Stimulated activated CD4-positive, alpha-beta T cell treated with anti-CD3 and anti-CD28 coated beads, TNF-alpha, amount 100 ng/mL, for 48 hours (primary cell): ENCODE measurements around the gene GRAMD1C.

Source experiments
- DNase-seq, 3 donors: peaks; one replicate each; pipeline ENCODE4 v3.0.0-alpha.2; 2020; ENCODE audit warnings: low read depth in 3 of 3

Gene GRAMD1C

DNA sequence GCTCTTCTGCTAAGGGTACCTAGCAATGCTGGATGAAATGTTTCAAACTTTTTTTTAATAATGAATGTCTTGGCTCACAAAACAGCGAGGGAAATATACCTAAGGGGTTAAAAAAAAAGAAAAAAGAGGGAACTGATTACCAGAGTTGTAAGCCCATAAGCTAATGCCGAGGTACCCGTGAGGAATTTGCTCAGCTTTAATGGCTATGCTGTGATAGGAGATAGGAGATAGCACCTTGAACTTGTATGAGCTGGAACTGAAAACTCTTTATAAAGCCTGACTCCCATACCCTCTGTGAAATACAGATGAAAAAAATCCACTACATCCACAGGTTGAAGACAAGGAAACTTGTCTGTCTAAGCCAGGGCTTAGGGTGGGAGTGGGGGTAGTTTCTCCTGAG, 13.9 kb downstream of the GRAMD1C start:
- DNase-seq: no peak

DNA sequence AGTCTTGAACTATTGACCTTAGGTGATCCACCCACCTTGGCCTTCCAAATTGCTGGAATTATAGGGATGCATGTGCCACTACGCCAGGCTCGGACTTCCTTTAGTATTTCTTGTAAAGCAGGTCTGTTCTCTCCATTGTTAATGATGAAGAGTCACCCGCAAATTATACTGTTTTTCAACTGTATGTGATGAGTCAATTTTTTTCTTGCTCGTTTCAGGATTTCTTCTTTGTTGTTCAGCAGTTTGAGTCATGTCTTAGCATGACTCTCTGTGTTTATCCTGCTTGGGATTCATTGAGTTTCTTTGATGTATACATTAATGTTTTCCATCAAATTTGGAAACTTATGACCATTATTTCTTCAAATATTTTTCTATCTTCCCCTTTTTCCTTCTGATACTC, 28.9 kb downstream of the GRAMD1C start:
- DNase-seq: no peak

DNA sequence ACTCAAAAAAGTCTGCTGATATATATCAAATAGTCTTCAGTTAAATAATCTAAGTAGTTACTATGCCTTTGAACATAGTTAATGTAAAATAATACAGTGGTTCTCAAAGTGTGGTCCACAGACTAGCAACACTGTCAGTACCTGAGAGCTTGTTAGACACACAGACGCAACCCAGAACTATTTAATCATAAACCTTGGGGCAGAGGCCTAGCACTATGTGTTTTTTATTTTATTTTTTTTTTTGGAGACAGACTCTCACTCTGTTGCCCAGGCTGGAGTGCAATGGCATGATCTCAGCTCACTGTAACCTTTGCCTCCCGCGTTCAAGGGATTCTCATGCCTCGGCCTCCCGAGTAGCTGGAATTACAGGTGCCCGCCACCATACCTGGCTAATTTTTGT, 34.7 kb downstream of the GRAMD1C start:
- DNase-seq: no peak

DNA sequence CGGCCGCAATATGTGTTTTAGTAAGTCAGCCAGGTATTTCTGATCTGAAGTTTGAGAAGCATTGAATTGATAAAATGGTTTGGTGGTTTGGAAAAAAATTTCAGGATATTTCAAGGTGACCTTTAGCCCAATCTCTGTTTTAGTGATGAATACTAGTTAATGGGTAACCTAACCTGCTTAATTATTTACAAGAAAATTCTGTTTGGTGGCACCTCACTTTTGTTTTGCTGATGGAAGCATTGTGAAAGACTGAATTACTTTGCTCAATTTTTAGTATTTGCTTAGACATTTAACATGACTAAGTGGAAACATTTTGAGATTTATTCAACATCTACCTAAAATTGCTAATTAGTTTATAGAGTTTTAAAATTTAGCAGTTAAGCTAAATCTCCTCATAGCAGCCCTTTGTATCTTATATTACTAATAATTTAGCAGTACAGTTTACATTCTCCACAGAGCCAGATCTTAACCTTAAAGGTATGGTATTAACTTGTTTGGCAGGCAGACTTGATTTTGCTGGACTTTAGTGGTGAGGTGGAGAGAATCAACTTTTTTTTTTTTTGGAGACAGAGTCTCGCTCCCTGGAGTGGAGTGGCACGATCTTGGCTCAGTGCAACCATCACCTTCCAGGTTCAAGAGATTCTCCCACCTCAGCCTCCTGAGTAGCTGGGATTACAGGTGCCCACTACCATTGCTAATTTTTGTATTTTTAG, 35.4 kb downstream of the GRAMD1C start:
- no peak for DNase-seq

DNA sequence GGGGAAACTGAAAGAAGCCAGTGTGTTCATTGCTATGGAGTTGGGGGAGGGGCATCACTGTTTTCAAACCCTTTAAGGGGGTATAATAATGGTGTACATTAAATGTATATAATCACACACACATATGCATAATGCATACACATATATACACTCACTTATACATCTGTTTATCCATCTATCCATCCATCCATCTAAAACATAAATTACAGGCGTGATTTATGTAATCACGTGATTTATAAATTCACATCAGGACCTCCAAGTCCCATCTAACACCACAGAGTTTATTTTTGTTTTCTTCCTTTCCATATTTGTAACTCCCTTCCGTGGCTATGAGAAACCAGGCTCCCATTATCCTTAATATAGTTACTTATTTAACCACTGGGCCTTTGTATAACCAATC, 39.8 kb downstream of the GRAMD1C start:
- no peak for DNase-seq

DNA sequence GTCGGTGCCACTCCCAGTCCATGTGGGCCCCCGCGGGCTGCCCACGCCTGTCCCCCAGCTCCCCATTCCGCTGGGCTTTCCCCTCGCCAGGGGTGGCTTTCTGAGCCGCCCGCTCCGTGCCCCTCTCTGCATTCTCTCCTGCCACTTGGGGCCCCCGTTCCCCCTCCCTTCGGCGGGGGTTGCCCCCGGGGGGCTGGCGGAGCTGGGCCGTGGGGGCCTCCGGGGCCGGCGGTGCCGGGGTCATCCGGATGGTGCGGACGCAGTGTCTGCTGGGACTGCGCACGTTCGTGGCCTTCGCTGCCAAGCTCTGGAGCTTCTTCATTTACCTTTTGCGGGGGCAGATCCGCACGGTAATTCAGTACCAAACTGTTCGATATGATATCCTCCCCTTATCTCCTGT, 46.5 kb downstream of the GRAMD1C start:
- no peak for DNase-seq

DNA sequence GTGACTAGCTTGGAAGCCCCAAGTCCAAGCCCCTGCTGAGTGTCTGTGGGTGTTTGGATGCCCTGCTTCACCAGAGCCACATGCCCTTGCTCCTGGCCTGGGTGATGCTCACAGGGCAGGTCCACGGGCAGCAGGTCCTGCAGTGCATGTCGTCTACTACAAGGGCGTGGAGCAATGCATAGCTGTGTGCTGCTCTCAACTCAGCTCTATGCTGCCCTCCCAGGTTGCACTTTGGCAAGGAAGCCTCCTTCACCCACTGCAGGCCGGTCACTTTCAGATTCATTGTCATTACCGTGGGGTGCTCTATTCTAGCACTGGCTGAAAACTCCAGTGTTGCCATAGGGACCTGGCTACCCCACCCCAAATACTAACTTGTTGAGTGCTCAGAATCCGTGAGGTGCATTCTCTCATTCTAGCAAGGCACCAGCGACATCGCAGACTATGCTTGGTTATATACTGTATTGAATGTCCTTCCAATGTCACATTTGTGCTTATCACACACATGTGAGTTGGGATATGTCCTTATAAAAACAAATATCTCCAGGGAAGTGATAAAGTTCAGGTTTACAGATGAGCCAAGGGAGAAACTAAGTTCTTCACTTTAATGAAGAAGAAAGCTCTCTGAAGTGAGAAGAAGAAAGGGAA, 51.8 kb downstream of the GRAMD1C start:
- DNase-seq: no peak

DNA sequence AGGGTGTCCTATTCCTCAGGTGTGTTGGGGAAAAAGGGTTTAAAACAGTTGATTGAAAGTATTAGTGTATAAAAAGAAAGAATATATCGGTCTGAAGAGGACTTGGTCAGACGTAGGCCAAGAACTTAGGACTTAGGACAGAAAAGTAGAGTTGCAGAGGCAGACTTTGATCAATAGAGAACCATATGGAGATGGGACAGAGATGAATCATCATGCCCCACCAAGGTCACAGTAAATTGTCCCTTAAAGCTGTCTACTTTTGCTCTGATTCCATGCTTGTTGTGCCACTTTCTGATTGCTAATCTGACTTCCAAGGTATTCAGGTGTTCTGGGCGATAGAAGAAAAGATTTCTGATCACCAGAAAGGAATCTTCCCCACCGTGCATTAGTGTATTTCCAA, 56.3 kb downstream of the GRAMD1C start:
- no peak for DNase-seq

DNA sequence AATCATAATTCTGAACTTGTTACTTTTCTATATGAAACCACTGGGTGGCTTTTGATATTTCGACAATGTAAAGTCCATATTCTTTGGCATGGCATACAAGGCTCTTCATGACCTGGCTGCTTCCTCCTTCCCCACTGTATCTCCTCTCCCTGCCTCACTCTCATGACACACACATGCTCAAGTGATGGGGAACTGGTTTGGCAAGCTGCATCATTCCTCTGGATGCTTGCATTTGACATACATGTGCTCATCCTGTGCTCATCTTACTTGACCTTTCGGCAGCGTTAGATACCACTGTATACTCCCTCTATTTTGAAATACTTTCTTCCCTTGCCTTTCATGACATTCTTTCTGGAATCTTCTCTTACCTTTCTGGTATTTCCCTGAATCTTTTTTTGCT, 57.4 kb downstream of the GRAMD1C start:
- DNase-seq: no peak

DNA sequence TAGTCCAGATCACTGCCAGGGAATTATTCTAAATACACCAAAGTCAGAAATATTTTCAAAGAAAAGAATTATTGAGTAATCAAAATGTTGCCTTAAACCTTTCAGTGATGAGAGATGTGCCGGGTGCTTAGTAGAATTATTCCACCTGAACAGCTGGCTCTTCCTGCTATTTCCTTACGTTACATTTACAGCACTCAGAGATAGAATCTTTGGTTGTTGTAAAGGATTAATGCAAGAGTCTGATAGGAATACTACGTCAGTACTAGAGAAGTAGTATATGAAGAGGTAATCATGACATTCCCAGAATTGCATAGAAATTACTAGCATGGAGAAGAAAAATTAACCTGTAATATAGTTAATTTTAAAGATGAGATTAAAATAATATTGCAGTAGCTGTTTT, 58.3 kb downstream of the GRAMD1C start:
- DNase-seq: no peak

DNA sequence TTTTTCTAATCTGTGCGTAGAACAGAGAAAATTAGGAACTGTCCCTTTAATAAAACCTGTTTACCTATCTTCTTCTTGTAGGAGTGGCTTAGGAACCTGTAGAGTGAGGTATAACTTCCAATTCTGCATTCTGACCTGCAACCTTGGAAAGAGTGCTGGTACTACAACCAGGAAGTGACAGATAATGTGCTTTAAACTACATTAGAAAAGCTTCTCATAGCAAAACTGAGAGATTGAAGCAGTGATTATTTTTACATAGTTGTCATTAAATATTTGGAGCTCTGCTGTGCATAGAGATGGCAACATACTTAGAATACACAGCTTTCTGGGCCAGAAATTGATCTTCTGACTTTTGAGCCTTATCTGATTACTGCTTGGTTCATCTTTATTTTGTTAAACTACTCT, 58.8 kb downstream of the GRAMD1C start:
- no peak for DNase-seq

DNA sequence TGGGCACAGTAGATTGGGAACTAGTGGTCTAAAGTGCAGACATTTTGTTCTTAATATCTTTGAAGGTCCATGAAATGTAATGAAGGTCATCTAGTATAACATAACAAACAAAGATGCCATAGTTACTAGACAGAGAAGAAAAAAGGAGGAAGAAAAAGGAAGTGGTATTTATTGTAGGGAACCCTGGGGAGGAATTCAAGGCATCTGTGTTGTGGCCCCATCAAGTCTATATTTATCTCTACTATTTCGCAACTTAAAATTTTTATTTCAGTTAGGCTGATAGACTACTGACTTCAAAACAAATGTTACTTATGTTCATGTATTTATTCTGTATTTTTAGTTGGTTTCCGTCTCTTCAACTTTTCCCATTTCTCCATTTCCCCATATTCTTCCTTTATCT, 60.3 kb downstream of the GRAMD1C start:
- no peak for DNase-seq

DNA sequence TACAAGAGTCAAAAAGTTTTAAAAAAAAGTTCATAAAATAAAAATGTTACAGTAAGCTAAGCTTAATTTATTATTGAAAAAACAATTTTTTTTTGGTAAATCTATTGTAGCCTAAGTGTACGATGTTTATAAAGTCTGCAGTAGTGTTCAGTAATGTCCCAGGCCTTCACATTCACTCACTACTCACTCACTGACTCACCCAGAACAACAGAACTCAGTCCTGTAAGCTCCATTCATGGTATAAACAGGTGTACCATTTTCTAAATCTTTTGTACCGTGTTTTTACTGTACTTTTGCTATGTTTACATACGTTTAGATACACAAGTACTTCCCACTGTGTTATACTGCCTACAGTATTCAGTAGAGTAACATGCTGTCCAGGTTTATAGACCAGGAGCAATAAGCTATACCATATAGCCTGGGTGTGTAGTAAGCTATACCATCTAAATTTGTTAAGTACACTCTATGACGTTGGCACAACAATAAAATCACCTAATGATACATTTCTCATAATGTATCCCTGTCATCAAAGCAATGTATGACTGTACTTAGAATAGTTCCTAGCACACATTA, 68.1 kb downstream of the GRAMD1C start:
- no peak for DNase-seq

DNA sequence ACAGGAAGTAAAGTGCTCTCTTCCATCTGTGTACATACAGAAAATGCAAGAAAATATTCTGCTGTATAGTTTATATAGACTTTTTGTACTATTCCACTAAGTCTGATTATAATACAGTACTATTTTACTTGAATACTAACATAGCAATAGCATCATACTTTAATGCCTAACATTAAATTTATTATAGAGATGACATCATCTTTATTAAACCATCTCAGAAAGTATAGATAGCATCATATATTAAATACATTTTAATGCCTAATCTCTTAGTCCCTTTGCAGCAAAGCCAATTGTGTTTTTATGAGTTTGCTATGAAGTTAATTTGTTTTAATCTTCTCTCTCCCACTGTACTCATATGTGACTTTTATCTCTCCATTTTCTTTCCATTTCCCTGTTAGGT, 69.5 kb downstream of the GRAMD1C start:
- DNase-seq: no peak

DNA sequence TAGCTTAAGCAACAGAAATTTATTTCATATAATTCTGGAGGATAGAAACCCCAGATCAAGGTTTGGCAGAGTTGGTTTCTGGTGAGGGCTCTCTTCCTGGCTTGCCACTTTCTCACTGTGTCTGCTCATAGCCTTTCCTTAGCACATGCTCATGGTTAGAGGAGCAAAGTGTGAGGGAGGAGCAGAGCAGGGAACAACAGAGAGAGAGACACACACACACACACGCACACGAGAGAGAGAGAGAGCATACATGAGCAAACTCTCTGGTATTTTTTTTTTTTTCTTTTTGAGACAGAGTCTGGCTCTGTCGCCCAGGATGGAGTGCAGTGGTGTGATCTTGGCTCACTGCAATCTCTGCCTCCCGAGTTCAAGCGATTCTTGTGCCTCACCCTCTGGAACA, 72.4 kb downstream of the GRAMD1C start:
- DNase-seq: no peak

DNA sequence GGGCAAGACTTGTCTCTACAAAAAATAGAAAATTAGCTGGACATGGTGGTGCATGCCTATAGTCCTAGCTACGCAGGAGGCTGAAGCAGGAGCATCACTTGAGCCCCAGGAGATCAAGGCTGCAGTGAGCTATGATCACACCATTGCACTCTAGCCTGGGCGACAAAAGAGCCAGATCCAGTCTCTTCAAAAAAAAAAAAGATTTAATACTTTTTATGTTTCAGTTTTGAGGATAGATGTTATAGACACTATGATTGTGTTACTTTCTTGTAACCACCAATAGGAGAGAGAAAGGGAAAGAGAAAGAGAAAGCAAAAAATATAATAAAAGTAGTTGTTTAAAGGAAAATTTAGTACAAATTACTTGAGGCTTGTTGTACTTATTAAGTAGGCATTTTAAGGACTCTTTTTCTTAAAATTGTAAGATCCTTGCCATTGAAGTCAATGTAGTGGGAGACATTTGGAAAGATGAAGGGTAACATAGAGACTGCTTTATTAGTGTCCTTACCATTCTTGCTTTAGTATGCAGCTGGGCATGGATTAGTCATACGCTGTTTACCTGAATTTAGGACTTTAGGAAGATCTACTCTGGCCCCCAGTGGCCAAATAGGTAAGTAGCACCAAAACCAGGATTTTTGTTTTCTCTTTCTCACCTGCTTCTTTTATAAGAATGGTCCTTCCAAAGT, 74.1 kb downstream of the GRAMD1C start:
- DNase-seq: peak in 1 of 3 donors; percentile 4

DNA sequence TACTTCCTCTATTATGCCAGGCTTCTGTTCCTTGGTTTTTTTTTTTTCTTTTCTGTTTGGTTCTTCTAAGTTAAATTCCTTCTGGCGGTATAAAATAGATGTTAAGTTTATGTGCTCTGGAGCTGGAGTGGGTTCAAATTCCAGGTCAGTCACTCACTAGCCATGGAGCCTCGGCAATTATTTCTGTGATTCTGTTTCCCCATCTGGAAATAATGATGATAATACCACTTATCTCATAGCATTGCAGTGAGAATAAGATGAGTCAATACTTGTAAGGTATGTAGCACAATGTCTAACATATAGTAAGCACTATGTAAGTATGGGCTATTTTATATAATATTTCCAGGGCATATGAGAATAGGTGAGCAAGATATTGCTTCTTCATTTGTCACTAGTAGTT, 76.1 kb downstream of the GRAMD1C start:
- DNase-seq: no peak

DNA sequence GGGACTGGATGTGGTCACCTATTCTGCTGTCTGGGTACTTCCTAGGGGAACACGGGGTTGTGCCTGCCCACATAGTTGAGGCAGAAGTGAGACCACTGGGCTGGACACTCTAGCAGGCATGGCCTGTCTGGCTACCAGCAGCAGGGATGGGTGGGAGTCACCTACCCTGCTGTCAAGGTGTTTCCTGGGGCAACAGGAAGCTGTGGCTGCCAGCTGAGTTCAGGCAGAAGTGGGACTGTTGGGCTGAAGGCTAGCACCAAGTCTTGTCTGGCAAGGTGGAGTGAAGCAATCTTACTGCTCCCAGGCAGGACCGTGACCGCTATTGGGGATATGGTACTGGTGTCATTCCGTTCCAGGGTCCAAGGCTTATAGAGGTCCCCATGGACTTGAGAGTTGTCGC, 89.0 kb downstream of the GRAMD1C start:
- no peak for DNase-seq

DNA sequence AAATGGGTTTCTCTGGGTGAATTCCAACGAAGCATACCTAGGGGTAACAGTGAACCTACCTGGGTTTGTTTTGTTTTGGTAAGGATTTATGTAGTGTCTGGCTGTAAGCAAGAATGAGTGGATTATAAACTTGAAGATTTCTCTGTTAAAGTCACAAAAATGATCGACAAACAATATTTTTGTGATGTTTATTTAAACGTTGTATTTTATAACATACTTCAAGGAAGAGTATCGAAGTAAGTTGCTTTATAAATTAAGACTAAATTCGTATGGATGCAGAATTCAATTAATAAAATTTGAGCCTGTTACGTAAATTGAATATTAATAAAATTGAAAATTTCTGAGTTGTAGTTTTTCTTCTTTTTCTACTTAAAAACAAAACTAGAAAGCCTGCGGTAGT, 108.2 kb downstream of the GRAMD1C start:
- DNase-seq: no peak

DNA sequence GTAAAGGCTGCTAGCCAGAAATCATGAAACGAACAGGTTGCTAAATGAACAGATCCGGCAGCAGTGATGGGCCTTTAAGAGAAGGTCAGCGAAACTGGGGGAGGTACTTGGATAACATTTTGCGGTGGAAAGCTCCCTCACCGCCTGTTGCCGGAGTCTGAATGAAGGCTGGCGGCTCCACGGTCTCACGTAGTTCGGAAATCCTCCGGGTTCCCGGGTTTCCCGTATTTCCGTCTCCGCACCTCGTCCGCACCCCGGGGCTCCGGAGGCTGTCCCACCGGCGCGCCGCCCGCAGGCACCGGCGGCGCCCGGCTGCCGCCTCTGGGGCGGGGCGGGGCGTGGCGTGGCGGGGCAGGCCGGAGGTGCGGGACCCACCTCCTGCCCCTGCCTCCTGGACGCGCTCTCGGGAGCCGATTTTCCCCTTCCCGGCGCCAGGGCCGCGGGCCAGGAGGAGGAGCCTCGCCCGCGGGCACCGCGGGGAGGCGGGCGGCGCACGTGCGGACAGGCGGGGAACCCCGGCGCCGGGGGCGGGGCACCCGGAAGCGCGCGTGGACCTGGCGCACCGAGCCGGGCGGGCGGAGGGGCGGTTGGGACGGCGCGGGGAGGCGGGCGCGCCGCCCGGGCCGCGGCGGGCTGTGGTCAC, 108.9 kb downstream of the GRAMD1C start, which contains the start of gene ZDHHC23:
Gene ZDHHC23, plus strand, starts transcription at position 642 of the 643 bp plus-strand sequence. CDS start 790 bp downstream, outside the sequence.
- DNase-seq: peak in 2 of 3 donors; percentile 27 to 45

DNA sequence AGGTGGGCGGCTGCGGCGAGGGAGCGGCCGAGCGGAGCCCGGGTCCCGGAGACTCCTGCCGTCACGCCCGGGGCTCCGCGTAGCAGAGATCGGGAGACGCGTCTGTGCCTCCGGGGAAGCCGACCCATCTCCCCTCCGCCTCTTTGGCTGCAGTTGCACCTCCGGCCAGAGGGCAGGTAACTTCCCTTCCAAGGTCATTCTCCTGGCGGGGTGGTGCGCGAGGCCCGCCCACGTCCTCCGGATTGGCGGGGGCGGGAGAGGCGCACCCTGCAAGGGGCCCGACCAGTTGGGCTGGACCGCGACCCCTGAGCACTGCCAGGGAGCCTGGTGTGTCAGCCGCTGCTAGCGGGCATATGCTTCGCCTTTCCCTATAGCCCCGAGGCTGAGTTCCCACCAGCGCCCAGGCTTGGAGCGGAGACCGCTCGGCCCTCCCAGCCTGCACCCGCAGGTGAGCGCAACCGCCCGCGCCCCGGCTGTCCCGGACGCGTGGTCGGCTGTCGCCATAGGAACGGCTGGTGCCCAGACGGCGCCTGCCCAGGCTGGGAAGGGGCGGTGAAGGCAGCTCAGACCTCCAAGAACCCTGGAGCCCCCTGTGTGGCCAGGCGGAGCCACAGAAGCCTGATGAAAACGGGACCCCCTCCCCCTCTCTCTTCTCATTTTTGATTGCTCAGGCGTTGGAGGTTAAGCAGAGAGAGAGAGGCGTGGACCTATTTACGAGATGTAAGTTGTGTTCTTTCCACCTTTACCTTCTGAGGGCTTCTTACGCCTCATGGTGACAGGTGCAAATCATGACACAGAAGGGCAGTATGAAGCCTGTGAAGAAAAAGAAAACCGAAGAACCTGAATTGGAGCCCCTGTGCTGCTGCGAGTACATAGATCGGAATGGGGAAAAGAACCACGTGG, 109.7 kb downstream of the GRAMD1C start:
- no peak for DNase-seq
